H9 (cell line): Measurements from ENCODE around the gene CAVIN4. TPM values are rescaled to one million over a fixed set of nuclear protein-coding genes. Genes with fewer than 3 reads are reported as not detected.

Experiments used
- DNase-seq: peaks from one replicate; pipeline ENCODE4 v3.0.0-alpha.2; 2017
- H2AFZ ChIP-seq: one replicate; pipeline ENCODE4 v1.6.1; 2013; ENCODE audit warnings: mild to moderate bottlenecking, low read length, control low read depth, moderate library complexity
- H2AK5ac ChIP-seq: 2 replicates; pipeline ENCODE4 v1.6.1; 2013; ENCODE audit warnings: low read length, control low read depth, mixed read lengths; ENCODE audit not compliant: insufficient read length
- H2BK120ac ChIP-seq: one replicate; pipeline ENCODE4 v1.6.1; 2013; ENCODE audit warnings: low read depth, mild to moderate bottlenecking, low read length, control low read depth, inconsistent platforms; ENCODE audit not compliant: poor library complexity, severe bottlenecking
- H2BK12ac ChIP-seq: 2 replicates; pipeline ENCODE4 v1.6.1; 2013; ENCODE audit warnings: low read length, control low read depth, mixed read lengths, low read depth; ENCODE audit not compliant: insufficient read length
- H2BK15ac ChIP-seq: 2 replicates; pipeline ENCODE4 v1.6.1; 2013; ENCODE audit warnings: low read depth, low read length, control low read depth
- H2BK20ac ChIP-seq: one replicate; pipeline ENCODE4 v1.6.1; 2013; ENCODE audit warnings: low read depth, mild to moderate bottlenecking, low read length, control low read depth, inconsistent platforms; ENCODE audit not compliant: poor library complexity, severe bottlenecking
- H2BK5ac ChIP-seq: 2 replicates; pipeline ENCODE4 v1.6.1; 2013; ENCODE audit warnings: low read length, control low read depth, mixed read lengths; ENCODE audit not compliant: insufficient read length
- H3K14ac ChIP-seq: 2 replicates; pipeline ENCODE4 v1.6.1; 2013; ENCODE audit warnings: low read length, control low read depth; ENCODE audit not compliant: insufficient read depth
- H3K18ac ChIP-seq: 2 replicates; pipeline ENCODE4 v1.6.1; 2013; ENCODE audit warnings: low read depth, mild to moderate bottlenecking, mixed read lengths, low read length, control low read depth; ENCODE audit not compliant: insufficient read length
- H3K23ac ChIP-seq: 2 replicates; pipeline ENCODE4 v1.6.1; 2013; ENCODE audit warnings: low read length, control low read depth, mixed read lengths, low read depth; ENCODE audit not compliant: insufficient read length
- H3K23me2 ChIP-seq: 2 replicates; pipeline ENCODE4 v1.6.1; 2013; ENCODE audit warnings: low read depth, mild to moderate bottlenecking, mixed read lengths, low read length, control low read depth; ENCODE audit not compliant: insufficient read length, poor library complexity, severe bottlenecking
- H3K27ac ChIP-seq: 2 replicates; pipeline ENCODE4 v1.5.1; 2013; ENCODE audit warnings: low read length, control low read depth, mixed read lengths, low read depth; ENCODE audit not compliant: insufficient read length
- H3K27me3 ChIP-seq: 2 replicates; pipeline ENCODE4 v1.6.1; 2013; ENCODE audit warnings: low read length, control low read depth, inconsistent platforms; ENCODE audit not compliant: insufficient read depth
- H3K4ac ChIP-seq: 2 replicates; pipeline ENCODE4 v1.6.1; 2013; ENCODE audit warnings: low read depth, mild to moderate bottlenecking, control low read depth, inconsistent platforms, low read length, moderate library complexity
- H3K4me1 ChIP-seq: 2 replicates; pipeline ENCODE4 v1.6.1; 2013; ENCODE audit warnings: low read length, control low read depth, inconsistent platforms; ENCODE audit not compliant: insufficient read depth
- H3K4me2 ChIP-seq: 2 replicates; pipeline ENCODE4 v1.6.1; 2013; ENCODE audit warnings: low read length, control low read depth, mixed read lengths; ENCODE audit not compliant: insufficient read length, insufficient read depth
- H3K56ac ChIP-seq: 2 replicates; pipeline ENCODE4 v1.6.1; 2013; ENCODE audit warnings: low read depth, mild to moderate bottlenecking, mixed read lengths, low read length, control low read depth; ENCODE audit not compliant: insufficient read length
- H3K79me1 ChIP-seq: 2 replicates; pipeline ENCODE4 v1.6.1; 2013; ENCODE audit warnings: low read depth, mild to moderate bottlenecking, moderate library complexity, low read length, control low read depth, inconsistent platforms; ENCODE audit not compliant: insufficient read depth, poor library complexity, severe bottlenecking
- H3K79me2 ChIP-seq: 2 replicates; pipeline ENCODE4 v1.6.1; 2013; ENCODE audit warnings: low read length, control low read depth, inconsistent platforms; ENCODE audit not compliant: insufficient read depth
- H3K9ac ChIP-seq: 2 replicates; pipeline ENCODE4 v1.6.1; 2013; ENCODE audit warnings: low read length, control low read depth, mixed read lengths; ENCODE audit not compliant: insufficient read length; ENCODE audit errors: extremely low read depth
- H3K9me3 ChIP-seq: one replicate; pipeline ENCODE4 v1.6.1; 2013; ENCODE audit warnings: low read depth, low read length, inconsistent platforms; ENCODE audit not compliant: control insufficient read depth
- H3T11ph ChIP-seq: one replicate; pipeline ENCODE4 v1.6.1; 2013; ENCODE audit warnings: mild to moderate bottlenecking, low read length, control low read depth, inconsistent platforms
- H4K20me1 ChIP-seq: one replicate; pipeline ENCODE4 v1.6.1; 2013; ENCODE audit not compliant: control insufficient read depth, insufficient read length, insufficient read depth
- H4K5ac ChIP-seq: 2 replicates; pipeline ENCODE4 v1.6.1; 2013; ENCODE audit warnings: low read depth, mild to moderate bottlenecking, mixed read lengths, low read length, control low read depth; ENCODE audit not compliant: insufficient read length
- H4K8ac ChIP-seq: replicated peaks from 2 replicates; pipeline ENCODE4 v1.6.1; 2013; ENCODE audit warnings: low read length, control low read depth, mixed read lengths, low read depth; ENCODE audit not compliant: insufficient read length
- H4K91ac ChIP-seq: 2 replicates; pipeline ENCODE4 v1.6.1; 2013; ENCODE audit warnings: low read depth, mild to moderate bottlenecking, moderate library complexity, mixed read lengths, low read length, control low read depth; ENCODE audit not compliant: insufficient read length
- H3K27ac Mint-ChIP-seq, 3 experiments: 2 replicates in 2 of 3; 3 replicates in 1 of 3; pipeline ENCODE4 v1.8.0; 2020 to 2021; ENCODE audit warnings: mixed read lengths in 3 of 3, mild to moderate bottlenecking in 1 of 3, moderate library complexity in 1 of 3
- H3K27me3 Mint-ChIP-seq: 2 replicates; pipeline ENCODE4 v1.8.0; 2021; ENCODE audit warnings: low read depth, mild to moderate bottlenecking, moderate library complexity, mixed read lengths
- H3K36me3 Mint-ChIP-seq, 3 experiments: 2 replicates in 2 of 3; 3 replicates in 1 of 3; pipeline ENCODE4 v1.8.0; 2020 to 2021; ENCODE audit warnings: low read depth in 3 of 3, mixed read lengths in 3 of 3; ENCODE audit not compliant: insufficient read depth in 1 of 3
- H3K4me1 Mint-ChIP-seq, 2 experiments: 2 replicates each; pipeline ENCODE4 v1.8.0; 2020; ENCODE audit warnings: mixed read lengths in 2 of 2
- H3K4me3 Mint-ChIP-seq, 2 experiments: 2 replicates in 1 of 2; 3 replicates in 1 of 2; pipeline ENCODE4 v1.8.0; 2020 to 2021; ENCODE audit warnings: mild to moderate bottlenecking in 2 of 2, mixed read lengths in 2 of 2, moderate library complexity in 1 of 2
- H3K9me3 Mint-ChIP-seq, 2 experiments: 2 replicates in 1 of 2; 3 replicates in 1 of 2; pipeline ENCODE4 v1.8.0; 2020; ENCODE audit warnings: mild to moderate bottlenecking in 2 of 2, mixed read lengths in 2 of 2, moderate library complexity in 1 of 2
- WGBS: extraction: QIAGEN DNeasy Blood & Tissue Kit; methylation state at CpG from one replicate; pipeline ENCODE4 v1.1.7; 2013; ENCODE audit warnings: missing lambda C conversion rate, low lambda C conversion rate, mixed read lengths; ENCODE audit not compliant: insufficient read length; ENCODE audit errors: extremely low coverage; 5-methylcytosine and 5-hydroxymethylcytosine counted together
- total RNA-seq: library from RNA; stranded (reverse); gene quantifications from 2 replicates; pipeline ENCODE4 v1.2.1, GENCODE V29; 2021
- TF ChIP-seq, protein P1 (sequence below): fragments of 200-600 bp; sonication (generic); conservative IDR thresholded peaks from 3 replicates; pipeline ENCODE4 v1.8.0; 2021; ENCODE audit warnings: antibody characterized with exemption, mild to moderate bottlenecking

The CAVIN4 gene
- total RNA-seq, 1 experiment from 2014 or later: 7.3 TPM

DNA sequence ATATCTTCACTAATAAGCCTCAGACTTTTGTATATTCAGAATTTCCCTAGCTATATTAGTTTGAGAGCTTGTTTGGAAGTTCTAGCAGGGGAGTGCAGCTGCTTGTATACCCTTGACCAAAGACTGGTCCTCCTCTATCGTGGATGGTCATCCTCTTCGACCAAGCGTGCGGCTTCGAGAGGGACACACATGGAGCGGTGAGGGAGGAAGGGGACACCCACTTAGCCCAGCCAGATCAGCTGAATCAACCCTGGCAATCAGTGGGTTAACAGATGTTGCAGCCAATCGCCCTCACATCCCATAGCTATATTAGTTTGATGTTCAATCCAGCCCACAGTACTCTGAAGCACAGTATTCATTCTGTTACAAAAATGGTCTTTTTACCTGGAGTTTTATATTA lies 3.2 kb downstream of the CAVIN4 start:
- WGBS: no CpG with 5 or more reads among the region's 7 CpGs

More for the DNA sequence above, 3.2 kb downstream of the CAVIN4 start:
- Histone ChIP-seq H3K23ac (no peak overlapping the region), H3K23me2 (no peaks in the 10 kb centered on the region), H2BK12ac (no peak overlapping the region), H3K79me2 (no peaks in the 10 kb centered on the region), H2BK15ac (no peak overlapping the region), H3T11ph (no peak overlapping the region), H3K4me2 (no peak overlapping the region), H3K56ac (no peak overlapping the region), H4K8ac (no peak overlapping the region), H2BK5ac (no peak overlapping the region), H3K27ac (no peak overlapping the region), H3K4me1 (no peaks in the 10 kb centered on the region), H4K20me1 (no peaks in the 10 kb centered on the region), H3K4ac (no peak overlapping the region), H2BK120ac (no peak overlapping the region), H4K91ac (no peak overlapping the region), H3K27me3 (no peaks in the 10 kb centered on the region), H3K9me3 (no peaks in the 10 kb centered on the region), H2AFZ (no peak overlapping the region), H3K9ac (no peak overlapping the region), H2BK20ac (no peak overlapping the region), H4K5ac (no peak overlapping the region), H3K79me1 (no peaks in the 10 kb centered on the region), H3K14ac (no peak overlapping the region), H2AK5ac (no peak overlapping the region), H3K18ac (no peak overlapping the region)
- no peaks in the 10 kb centered on the region for H3K27me3 Mint-ChIP-seq
- no peaks in the 10 kb centered on the region for H3K9me3 Mint-ChIP-seq
- DNase-seq: no peak
- H3K4me3 Mint-ChIP-seq: no peak overlapping the region
- H3K36me3 Mint-ChIP-seq: peaks cover 5 to 25% (median 19%) of the 10 kb centered on the region in 3 experiments; a peak in 6 of 7 replicates
- H3K27ac Mint-ChIP-seq: no peak overlapping the region
- TF ChIP-seq, protein P1, sequence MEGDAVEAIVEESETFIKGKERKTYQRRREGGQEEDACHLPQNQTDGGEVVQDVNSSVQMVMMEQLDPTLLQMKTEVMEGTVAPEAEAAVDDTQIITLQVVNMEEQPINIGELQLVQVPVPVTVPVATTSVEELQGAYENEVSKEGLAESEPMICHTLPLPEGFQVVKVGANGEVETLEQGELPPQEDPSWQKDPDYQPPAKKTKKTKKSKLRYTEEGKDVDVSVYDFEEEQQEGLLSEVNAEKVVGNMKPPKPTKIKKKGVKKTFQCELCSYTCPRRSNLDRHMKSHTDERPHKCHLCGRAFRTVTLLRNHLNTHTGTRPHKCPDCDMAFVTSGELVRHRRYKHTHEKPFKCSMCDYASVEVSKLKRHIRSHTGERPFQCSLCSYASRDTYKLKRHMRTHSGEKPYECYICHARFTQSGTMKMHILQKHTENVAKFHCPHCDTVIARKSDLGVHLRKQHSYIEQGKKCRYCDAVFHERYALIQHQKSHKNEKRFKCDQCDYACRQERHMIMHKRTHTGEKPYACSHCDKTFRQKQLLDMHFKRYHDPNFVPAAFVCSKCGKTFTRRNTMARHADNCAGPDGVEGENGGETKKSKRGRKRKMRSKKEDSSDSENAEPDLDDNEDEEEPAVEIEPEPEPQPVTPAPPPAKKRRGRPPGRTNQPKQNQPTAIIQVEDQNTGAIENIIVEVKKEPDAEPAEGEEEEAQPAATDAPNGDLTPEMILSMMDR: no peak
- H3K4me1 Mint-ChIP-seq: no peaks in the 10 kb centered on the region
